Activated CD8-positive, alpha-beta memory T cell treated with anti-CD3 and anti-CD28 coated beads for 4 hours (primary cell): Measurements from ENCODE around the gene RETREG3.
"Not testable (repeated sequence)": the region's sequence is repeated elsewhere in the genome, so short reads cannot be mapped to it uniquely, and the experiment has no call there.

Experiments used
- DNase-seq, 2 donors: peaks; one replicate each; pipeline ENCODE4 v3.0.0-alpha.2; 2020; ENCODE audit warnings: low read depth in 2 of 2

Gene RETREG3

DNA sequence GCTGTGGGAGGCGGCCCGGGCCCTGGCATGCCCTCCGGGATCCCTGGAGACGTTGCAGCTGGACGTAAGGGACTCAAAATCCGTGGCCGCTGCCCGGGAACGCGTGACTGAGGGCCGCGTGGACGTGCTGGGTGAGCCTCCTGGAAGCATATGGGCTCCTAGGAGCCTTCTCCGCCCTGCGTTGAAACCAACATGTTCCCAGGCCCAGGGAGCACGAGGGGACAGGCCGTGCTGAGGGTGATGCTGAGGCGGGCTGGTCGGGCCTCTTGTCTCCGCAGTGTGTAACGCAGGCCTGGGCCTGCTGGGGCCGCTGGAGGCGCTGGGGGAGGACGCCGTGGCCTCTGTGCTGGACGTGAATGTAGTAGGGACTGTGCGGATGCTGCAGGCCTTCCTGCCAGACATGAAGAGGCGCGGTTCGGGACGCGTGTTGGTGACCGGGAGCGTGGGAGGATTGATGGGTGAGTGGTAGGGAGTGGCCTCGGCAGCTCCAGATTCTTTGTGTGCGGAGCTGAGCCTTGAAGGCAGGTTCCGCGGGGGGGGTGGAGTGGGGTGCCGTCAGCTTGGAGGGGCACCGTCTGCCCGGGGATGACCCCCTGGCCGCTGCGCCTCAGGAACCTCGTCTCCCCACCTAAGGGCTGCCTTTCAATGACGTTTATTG, 55.9 kb downstream of the RETREG3 start:
- DNase-seq, result no peak

DNA sequence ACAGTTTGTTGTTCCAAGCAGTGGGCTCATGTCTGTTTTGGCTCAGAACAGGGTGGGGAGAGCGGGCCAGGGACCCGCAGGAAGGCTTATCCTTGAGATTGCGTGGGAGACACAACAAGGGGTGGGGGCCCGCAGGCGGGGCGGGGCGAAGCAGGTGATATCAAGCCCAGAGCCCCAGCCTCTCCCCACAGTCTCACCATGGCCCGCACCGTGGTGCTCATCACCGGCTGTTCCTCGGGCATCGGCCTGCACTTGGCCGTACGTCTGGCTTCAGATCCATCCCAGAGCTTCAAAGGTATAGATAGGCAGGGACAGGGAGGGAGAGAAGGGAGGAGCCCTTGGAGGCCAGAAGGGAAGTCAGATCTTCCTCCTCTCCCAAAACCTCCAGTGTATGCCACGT, 56.4 kb downstream of the RETREG3 start, which contains the start of gene HSD17B1:
HSD17B1 (plus strand) TSS at position 188 of the 400 bp plus-strand sequence; CDS start at position 199, 11 bp downstream.
- DNase-seq, result not testable (repeated sequence)

DNA sequence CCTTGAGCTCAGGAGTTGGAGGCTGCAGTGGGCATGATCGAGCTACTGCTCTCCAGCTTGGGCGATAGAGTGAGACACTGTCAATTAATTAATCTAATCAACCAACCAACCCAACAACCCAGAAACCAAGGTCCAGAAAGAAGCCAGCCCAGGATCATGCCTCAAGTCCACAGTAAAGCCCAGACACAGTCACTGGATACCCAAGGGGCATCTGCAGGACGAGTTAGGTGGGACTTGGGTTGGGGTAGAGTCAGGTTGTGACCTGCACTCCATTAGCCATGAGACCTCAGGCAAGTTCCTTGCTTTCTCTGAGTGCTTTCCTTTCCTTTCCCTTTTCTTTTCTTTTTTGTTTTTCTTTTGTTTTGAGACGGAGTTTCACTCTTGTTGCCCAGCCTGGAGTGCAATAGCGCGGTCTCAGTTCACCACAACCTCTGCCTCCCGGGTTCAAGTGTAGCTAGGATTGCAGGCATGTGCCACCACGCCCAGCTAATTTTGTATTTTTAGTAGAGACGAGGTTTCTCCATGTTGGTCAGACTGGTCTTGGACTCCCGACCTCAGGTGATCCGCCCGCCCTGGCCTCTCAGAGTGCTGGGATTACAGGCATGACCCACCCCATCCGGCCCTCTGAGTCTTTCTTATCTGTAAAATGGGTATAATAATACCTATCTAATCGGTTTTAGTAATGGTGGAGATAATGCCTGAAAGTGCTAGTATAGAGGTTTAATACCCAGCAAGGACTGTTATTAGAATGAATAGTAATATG, 60.0 kb downstream of the RETREG3 start:
- no peak for DNase-seq

DNA sequence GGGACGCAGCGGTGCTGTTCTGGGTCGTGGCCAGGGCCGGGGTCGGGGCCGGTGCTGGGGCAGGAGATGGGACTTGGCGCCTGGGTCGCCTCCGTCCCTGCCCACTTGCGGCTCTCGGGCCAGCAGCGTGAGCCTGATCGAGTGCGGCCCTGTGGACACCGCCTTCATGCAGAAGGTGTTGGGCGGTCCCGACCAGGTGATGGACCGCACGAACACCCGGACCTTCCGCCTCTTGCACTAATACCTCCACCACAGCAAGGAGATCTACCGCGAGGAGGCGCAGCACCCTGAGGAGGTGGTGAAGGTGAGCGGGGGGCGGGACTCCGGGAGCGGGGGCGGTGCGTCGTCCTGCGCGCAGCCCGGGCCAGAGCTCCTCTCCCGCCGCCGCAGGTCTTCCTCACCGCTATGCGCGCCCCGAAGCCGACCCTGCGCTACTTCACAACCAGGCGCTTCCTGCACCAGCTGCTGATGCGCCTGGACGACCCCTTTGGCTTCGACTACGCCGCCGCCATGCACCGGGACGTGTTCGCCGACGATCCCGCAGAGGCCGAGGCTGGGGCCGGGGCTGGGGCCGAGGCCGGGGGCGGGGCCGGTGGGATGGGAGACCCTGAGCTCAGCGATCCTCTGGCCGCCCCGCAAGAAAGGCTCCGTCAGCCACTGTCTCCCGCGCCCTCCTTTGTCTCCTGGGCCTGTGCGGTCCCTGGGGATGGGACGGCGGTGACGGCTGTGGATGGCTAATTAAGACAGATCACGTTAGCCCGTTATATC, 60.9 kb downstream of the RETREG3 start:
- DNase-seq, result peak; percentile 54 to 63

DNA sequence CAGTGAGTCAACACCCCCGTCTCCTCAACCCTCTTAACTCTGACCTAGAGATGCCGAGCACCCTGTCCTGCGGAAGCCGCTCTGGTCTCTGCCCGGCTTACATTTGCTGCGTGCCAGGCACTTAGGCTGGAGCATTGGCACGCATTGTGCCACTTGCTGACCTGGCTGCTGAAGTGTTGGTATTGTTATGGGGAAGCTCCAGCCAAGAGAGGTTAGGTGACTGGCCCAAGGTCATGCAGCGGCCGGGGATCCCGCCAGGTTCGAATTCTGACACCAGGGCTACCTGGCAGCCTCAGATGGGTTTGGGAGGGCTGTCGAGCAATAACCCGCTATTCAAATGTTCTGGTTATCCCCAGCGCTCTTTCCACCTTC, 61.5 kb downstream of the RETREG3 start:
- DNase-seq, result no peak

DNA sequence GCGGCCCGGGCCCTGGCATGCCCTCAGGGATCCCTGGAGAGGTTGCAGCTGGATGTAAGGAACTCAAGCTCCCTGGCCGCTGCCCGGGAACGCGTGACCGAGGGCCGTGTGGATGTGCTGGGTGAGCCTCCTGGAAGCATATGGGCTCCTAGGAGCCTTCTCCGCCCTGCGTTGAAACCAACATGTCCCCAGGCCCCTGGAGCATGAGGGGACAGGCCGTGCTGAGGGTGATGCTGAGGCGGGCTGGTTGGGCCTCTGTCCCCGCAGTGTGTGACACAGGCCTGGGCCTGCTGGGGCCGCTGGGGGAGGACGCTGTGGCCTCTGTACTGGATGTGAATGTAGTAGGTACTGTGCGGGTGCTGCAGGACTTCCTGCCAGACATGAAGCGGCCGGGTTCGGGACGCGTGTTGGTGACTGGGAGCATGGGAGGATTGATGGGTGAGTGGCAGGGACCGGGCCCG, 62.1 kb downstream of the RETREG3 start:
- no peak for DNase-seq

DNA sequence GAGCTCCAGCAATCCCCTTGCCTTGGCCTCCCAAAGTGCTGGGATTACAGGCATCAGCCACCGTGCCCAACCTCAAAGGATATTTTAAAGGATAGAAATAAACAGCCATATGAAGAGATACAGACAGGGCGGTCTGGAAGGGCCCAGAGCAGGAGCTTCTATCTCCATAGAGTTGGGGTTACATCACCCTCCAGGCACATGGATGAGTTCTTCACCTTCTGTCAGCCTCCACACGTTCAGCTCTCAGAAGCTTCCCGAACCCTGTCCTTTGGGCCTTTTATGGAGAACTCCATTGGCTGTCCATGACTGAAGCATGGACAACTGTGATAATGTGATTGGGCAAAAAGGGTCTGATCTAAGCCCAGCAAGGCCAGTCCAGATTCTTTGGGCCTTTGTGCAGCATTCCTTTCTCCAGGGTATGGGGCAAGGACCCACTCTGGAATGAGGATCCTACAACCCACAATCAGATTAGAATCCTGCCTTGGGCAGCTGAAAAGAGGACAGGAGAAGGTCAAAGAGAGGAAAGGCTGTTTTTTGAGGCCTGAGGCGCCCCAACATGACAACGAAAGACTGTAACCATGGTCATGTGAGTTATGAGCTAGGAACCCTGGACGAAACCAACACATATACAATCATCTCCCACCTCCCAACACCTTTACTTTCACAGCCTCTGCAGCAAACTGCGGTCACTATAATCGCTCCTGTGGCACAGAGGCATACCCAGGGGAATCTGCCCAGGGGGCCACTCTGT, 63.2 kb downstream of the RETREG3 start:
- DNase-seq, result not testable (repeated sequence)

DNA sequence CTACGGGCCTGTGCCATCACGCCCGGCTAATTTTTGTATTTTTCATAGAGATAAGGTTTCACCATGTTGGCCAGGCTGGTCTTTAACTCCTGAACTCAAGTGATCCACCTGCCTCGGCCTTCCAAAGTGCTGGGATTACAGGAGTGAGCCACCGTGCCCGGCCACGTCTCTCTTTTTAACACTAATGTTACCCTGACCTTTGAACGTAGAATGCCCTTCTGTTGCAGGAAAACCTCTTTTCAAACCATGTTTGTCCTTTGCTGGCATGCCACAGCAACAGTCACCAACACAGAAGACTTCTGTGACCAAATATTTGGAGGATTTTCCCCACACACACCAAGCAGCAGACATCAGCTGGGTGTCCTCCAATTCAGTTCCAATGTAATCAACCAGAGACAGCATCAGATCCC, 64.3 kb downstream of the RETREG3 start:
- DNase-seq, result no peak

DNA sequence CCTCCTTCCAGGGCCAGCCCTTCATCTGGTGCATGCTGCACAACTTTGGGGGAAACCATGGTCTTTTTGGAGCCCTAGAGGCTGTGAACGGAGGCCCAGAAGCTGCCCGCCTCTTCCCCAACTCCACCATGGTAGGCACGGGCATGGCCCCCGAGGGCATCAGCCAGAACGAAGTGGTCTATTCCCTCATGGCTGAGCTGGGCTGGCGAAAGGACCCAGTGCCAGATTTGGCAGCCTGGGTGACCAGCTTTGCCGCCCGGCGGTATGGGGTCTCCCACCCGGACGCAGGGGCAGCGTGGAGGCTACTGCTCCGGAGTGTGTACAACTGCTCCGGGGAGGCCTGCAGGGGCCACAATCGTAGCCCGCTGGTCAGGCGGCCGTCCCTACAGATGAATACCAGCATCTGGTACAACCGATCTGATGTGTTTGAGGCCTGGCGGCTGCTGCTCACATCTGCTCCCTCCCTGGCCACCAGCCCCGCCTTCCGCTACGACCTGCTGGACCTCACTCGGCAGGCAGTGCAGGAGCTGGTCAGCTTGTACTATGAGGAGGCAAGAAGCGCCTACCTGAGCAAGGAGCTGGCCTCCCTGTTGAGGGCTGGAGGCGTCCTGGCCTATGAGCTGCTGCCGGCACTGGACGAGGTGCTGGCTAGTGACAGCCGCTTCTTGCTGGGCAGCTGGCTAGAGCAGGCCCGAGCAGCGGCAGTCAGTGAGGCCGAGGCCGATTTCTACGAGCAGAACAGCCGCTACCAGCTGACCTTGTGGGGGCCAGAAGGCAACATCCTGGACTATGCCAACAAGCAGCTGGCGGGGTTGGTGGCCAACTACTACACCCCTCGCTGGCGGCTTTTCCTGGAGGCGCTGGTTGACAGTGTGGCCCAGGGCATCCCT, 65.7 kb downstream of the RETREG3 start:
- DNase-seq, result no peak

DNA sequence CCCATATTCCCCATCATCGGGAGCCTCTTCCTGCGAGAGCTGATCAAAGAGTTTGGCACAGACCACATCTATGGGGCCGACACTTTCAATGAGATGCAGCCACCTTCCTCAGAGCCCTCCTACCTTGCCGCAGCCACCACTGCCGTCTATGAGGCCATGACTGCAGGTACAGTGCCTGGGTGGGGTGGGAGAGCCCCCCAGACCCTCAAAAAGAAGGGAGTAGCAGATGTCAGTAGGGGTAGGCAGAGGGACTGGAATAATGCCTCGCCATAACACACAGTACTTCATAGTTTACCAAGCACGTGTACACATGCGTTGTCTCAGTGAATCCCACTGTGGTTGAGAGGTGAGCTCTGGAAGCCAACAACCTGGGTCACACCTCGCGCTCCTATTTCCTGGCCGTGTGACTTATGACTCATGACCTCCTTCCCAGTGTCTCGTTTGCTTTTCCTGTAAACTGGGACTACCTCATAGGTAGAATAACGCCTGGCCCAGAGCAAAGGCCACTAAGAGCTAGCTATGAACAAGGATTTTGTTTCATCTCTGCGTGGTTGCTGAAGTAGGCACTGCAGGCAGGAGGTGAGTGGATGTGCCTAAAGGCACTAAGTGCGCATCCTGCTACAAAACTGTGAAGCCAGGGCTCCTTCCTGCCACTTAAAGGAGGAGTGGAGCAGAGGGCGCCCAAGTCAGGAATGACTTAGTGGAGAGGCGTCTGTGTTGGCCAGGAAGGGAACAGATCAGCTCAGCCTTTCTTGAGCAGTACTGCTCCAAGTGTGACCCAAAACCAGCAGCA, 67.9 kb downstream of the RETREG3 start:
- DNase-seq, result no peak

DNA sequence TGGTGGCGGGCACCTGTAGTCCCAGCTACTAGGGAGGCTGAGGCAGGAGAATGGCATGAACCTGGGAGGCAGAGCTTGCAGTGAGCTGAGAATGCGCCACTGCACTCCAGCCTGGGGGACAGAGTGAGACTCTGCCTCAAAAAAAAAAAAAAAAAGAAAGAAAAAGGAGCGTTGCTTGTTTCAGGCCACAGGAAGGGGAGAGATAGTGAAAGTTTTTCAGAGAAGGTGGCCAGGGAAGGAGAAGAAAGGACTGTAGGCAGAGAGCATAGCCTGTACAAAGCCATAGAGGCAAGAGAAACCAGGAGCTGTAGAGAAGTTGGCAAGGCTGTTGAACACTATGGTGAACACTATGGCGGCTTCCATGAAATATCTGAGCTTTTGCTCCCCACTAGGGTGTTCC, 68.6 kb downstream of the RETREG3 start:
- not testable (repeated sequence) for DNase-seq

DNA sequence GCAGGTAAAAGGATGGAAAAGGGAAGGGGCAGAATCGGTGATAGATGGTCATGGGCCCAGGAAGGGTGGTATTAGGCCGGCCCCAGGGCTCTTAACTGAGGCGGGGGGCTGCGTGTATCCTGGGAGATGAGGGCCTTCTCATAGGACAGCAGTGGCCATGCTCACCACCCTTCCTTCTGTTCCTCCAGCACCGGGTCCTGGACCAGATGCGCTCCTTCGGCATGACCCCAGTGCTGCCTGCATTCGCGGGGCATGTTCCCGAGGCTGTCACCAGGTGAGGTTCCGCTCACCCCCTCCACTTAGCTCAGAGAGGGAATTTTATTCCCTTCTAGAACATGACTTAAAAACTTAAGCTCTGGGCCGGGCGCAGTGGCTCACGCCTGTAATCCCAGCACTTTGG, 70.7 kb downstream of the RETREG3 start:
- DNase-seq, result no peak

DNA sequence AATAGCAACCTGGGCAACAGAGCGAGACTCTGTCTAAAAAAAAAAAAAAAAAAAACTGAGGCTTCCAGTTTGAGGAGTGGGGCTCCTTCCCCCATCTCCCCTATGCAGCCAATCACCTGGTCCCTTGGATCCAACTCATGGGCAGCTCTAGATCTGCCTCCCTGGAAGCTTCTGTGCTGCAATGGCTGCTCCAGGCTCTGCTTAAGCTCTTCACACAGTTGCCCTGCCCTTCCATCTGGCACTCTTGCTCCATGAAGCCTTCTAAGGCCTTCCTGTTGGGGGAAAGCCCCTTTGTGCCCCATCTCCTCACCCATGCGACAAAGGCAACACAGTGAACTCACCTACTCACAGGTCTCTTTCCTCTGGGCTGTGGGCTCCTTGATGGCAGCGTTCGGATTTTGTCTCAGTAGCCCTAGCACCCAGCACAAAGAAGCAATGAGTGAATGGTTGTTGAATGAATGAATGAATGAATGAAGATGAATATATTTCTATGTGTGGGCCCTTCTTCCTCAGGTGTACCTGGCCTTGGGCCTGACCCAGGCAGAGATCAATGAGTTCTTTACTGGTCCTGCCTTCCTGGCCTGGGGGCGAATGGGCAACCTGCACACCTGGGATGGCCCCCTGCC, 71.2 kb downstream of the RETREG3 start:
- no peak for DNase-seq

DNA sequence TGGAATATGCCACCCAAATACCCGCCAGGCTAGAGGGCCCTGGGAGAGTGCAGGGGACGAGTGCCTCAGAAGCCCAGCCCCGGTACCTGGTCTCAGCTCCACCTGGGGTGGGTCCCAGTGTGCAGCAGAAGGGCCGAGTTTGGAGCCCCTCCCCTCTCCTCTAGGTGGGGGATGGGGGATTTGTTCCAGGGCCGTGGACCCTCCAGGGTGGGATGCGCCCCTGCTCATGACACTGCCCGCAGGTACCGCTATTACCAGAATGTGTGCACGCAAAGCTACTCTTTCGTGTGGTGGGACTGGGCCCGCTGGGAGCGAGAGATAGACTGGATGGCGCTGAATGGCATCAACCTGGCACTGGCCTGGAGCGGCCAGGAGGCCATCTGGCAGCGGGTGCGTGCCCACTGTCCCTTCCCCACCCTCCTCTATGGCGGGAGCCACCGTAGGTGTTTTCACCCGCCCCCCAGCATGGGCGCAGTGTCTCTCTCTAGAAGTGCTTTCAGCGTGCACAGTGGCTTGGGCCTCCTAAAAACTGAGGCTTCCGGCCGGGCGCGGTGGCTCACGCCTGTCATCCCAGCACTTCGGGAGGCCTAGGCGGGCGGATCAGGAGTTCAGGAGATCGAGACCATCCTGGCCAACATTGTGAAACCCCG, 71.9 kb downstream of the RETREG3 start:
- no peak for DNase-seq

DNA sequence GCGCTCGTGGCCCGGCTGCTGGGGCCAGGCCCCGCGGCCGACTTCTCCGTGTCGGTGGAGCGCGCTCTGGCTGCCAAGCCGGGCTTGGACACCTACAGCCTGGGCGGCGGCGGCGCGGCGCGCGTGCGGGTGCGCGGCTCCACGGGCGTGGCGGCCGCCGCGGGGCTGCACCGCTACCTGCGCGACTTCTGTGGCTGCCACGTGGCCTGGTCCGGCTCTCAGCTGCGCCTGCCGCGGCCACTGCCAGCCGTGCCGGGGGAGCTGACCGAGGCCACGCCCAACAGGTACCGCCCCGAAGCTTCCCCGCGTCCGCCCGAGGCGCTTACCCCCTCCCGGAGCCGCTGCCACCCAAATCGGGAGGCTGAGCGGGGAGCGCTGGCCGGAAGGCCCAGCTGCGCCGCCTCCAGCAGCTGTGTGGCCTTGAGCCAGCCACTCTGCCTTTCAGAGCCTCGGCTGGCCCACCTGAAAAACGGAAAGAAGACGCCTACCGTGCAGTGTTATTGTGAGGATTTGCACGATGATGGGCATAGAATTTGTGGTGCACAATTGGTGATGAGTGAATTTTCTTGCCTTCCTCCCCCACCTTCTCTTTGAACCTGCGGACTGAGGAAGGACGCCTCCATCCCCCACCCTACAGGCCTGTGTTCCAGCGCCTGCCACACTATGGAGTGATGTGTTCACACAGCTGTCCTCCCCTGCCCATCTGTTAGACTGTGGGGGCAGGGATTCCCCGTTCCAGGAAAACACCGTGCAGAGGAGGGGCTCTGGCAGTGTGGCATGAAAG, 72.6 kb downstream of the RETREG3 start:
- DNase-seq, result peak in 1 of 2 donors; percentile 43

DNA sequence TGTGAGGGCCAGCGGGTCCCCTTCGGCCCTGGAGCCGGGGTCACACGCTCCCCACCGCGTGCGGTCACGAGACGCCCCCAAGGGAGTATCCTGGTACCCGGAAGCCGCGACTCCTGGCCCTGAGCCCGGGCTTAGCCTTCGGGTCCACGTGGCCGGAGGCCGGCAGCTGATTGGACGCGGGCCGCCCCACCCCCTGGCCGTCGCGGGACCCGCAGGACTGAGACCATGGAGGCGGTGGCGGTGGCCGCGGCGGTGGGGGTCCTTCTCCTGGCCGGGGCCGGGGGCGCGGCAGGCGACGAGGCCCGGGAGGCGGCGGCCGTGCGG, 73.2 kb downstream of the RETREG3 start, which contains the start of gene NAGLU:
NAGLU (plus strand) TSS at position 194 of the 324 bp plus-strand sequence; CDS start at position 226, 32 bp downstream.
- DNase-seq, result peak; percentile 65 to 74

DNA sequence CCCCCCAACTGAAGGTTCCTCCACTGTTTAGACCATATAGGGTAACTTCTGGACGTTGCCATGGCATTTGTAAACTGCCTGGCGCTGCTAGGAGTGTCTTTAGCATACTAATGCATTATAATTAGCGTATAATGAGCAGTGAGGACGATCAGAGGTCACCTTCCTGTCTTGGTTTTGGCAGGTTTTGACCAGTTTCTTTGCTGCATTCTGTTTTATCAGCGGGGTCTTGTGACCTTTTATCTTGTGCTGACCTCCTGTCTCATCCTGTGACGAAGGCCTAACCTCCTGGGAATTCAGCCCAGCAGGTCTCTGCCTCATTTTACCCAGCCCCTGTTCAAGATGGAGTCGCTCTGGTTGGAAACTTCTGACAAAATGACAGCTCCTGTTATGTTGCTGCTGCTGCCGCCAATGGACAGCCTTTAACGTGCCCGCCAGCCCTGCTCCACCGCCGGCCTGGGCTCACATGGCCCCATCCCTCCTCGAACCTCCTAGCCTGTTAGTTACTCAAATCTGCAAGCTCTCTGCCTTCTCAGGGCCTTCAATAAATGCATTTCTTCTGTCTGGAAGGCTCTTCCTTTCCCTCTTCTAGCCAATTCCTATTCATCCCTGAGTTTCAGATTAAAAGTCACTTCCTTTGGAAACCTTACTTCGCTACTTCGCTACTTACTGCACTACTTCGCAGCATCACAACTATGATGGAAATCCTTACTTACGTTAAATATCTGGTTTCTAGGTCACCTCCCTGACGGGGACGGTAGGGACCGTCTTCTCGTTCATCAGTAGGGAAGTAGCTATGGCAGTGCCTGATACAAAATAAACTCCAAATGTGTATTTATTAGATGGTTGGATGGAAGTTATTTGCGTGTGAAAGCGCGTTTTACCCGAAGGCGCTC, 73.8 kb downstream of the RETREG3 start:
- DNase-seq, result no peak
